Activated CD4-positive, alpha-beta memory T cell treated with anti-CD3 and anti-CD28 coated beads for 36 hours (primary cell): ENCODE data around the gene LRMDA. TPM values are rescaled to one million over a fixed set of nuclear protein-coding genes. Genes with fewer than 3 reads are reported as not detected.

Experiments
- CTCF ChIA-PET: fragments of 350-600 bp; sonication (Branson Sonifier 250); formaldehyde crosslinking; loops from one replicate; lab custom pipeline; 2021; ENCODE audit warnings: antibody characterized with exemption, inconsistent platforms; lab: Charles Lee
- POLR2A ChIA-PET: fragments of 350-600 bp; sonication (Branson Sonifier 250); formaldehyde crosslinking; loops from one replicate; lab custom pipeline; 2021; ENCODE audit warnings: antibody characterized with exemption; lab: Charles Lee
- DNase-seq: peaks from one replicate; pipeline ENCODE4 v3.0.0-alpha.2; 2020
- H3K27ac Mint-ChIP-seq: one replicate; pipeline ENCODE4 v1.8.0; 2021; ENCODE audit warnings: mixed read lengths
- H3K27me3 Mint-ChIP-seq: one replicate; pipeline ENCODE4 v1.8.0; 2021; ENCODE audit warnings: mixed read lengths
- H3K36me3 Mint-ChIP-seq: one replicate; pipeline ENCODE4 v1.8.0; 2021; ENCODE audit warnings: mixed read lengths
- H3K4me1 Mint-ChIP-seq: one replicate; pipeline ENCODE4 v1.8.0; 2021; ENCODE audit warnings: low read depth, mixed read lengths
- H3K4me3 Mint-ChIP-seq: one replicate; pipeline ENCODE4 v1.8.0; 2021; ENCODE audit warnings: mild to moderate bottlenecking, mixed read lengths
- H3K9me3 Mint-ChIP-seq: one replicate; pipeline ENCODE4 v1.8.0; 2021; ENCODE audit warnings: mixed read lengths
- intact Hi-C: fragments of 100-400 bp; cut with micrococcal nuclease; formaldehyde crosslinking; loops from one replicate; pipeline ENCODE4 v1.15.1; 2023
- total RNA-seq, 2 experiments: library from RNA; stranded (reverse); gene quantifications; one replicate each; pipeline ENCODE4 v1.2.3, GENCODE V29; 2021

Gene LRMDA
- total RNA-seq, 2 experiments from 2014 or later, result not detected

DNA sequence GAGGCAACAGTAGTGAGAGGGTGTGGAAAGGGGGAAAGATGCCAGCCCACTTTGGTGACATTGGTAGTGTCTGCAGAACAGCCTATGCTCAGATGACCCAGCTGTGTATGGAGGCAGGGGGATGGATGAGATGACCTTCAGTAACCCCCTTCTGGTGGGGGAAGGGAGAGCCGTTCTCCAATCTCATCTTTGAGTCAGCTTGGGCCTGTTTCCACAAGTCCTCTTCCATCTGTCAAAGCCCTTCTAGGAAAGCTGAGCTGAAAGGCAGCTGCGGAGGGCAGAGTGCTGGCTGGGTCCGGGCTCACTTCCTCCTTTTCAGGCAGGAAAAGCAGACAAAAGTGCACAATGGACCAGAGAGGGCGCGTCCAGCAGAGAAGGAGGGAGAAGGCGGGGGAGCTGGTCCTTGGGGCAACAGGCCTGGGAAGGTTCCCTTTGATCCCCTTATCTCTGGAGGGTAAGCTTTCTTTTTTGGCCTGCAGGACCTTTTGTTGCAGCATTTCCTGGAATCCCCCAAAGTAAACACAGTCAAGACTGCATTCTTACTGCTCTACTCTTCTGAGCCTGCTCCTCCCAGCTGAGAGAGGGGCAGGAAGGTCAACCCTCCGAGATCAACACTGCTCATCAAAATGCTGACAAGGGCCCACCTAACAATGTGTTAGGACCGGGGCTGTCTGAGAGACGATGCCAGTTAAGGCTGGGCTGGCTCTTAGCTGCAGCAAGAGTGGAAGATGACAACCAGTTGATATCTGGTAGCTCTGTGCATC, 1.2 kb upstream of the LRMDA start:
- intact Hi-C loops, result no loop called here
- POLR2A ChIA-PET, result no interaction called here
- H3K36me3 Mint-ChIP-seq, result no peaks in the 10 kb centered on the region
- CTCF ChIA-PET, result interaction anchor here (1.0 kb wide), 1 partner anchor 35 kb away, joined by 3 read pairs; no protein-coding TSS in a partner anchor
- H3K27ac Mint-ChIP-seq, result no peak overlapping the region
- H3K4me1 Mint-ChIP-seq, result no peaks in the 10 kb centered on the region
- peaks cover 33% of the 10 kb centered on the region for H3K27me3 Mint-ChIP-seq
- DNase-seq, result no peak
- no peak overlapping the region for H3K4me3 Mint-ChIP-seq
- no peaks in the 10 kb centered on the region for H3K9me3 Mint-ChIP-seq

DNA sequence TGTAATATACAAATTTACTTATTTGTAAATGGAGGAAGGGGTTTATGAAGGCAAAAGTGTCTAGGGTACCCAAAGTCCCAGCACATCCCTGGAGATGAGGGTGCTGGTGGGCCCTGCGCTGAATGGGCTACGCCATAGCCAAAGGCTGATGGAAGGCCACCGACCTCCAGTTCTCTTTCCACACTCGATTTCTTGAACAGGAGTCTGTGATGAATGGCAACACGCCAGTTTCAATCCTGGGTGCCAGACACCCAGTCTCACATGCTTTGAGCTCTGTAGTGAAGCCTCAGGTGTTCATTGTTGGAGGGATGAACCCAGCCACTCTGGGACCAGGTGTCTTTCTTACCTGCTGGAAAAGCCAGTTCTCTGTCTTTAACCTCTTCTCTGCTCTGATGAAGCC, 752 bp downstream of the LRMDA start:
- CTCF ChIA-PET, result no interaction called here
- Mint-ChIP-seq H3K4me1 (no peaks in the 10 kb centered on the region), H3K4me3 (no peak overlapping the region), H3K9me3 (no peaks in the 10 kb centered on the region), H3K36me3 (no peaks in the 10 kb centered on the region), H3K27ac (no peak overlapping the region), H3K27me3 (peaks cover 35% of the 10 kb centered on the region)
- intact Hi-C loops, result no loop called here
- no peak for DNase-seq
- POLR2A ChIA-PET, result no interaction called here

DNA sequence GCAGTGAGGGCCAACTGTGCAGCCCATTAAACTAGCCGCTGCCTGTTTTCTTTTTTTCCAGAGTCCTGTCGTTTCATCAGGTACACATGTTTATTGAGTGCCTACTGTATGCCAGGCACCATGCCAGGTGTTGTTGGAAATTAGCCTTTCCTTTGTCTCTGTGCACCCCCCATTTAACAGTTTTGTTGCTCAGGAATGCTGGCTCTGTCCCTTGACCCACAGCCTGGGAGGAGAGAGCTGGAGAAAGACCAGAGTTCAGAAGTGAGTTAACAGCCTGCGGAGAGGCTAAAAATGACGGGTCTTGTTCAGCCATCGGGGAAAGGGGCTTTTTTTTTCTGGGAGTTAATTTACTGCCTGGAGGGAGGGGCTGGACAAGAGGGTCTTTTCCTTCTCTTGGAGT, 1.3 kb downstream of the LRMDA start:
- no peaks in the 10 kb centered on the region for H3K9me3 Mint-ChIP-seq

DNA sequence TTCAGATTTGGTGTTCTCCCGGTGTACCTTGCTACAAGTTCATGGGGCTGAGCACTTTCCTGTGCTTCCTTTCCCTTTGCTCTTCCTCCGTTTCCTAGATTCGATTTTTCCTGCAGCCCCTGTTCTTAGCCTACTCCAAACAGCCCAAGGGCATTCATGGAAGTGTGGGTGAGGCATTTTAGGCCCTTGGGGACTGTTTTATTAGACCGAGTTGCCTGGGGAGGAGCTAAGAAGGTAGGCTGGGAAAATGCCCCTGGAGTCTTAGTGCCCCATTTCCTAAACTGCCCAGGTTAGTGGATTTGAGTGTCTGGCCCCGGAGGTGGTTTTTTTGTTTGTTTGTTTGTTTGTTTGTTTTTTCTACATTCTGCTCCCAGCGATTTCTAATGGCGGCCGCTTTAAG, 1.8 kb downstream of the LRMDA start:
- ChIA-PET POLR2A (no interaction called here), CTCF (no interaction called here)
- intact Hi-C loops, result no loop called here
- H3K36me3 Mint-ChIP-seq, result no peaks in the 10 kb centered on the region
- no peak overlapping the region for H3K27ac Mint-ChIP-seq
- H3K4me1 Mint-ChIP-seq, result no peaks in the 10 kb centered on the region
- no peak for DNase-seq
- peaks cover 35% of the 10 kb centered on the region for H3K27me3 Mint-ChIP-seq
- H3K9me3 Mint-ChIP-seq, result no peaks in the 10 kb centered on the region
- no peak overlapping the region for H3K4me3 Mint-ChIP-seq

More for the DNA sequence above, 1.3 kb downstream of the LRMDA start:
- no peak for DNase-seq
- peaks cover 36% of the 10 kb centered on the region for H3K27me3 Mint-ChIP-seq
- ChIA-PET CTCF (no interaction called here), POLR2A (no interaction called here)
- H3K4me3 Mint-ChIP-seq, result no peak overlapping the region
- no peaks in the 10 kb centered on the region for H3K4me1 Mint-ChIP-seq
- intact Hi-C loops, result no loop called here
- H3K36me3 Mint-ChIP-seq, result no peaks in the 10 kb centered on the region
- H3K27ac Mint-ChIP-seq, result no peak overlapping the region

DNA sequence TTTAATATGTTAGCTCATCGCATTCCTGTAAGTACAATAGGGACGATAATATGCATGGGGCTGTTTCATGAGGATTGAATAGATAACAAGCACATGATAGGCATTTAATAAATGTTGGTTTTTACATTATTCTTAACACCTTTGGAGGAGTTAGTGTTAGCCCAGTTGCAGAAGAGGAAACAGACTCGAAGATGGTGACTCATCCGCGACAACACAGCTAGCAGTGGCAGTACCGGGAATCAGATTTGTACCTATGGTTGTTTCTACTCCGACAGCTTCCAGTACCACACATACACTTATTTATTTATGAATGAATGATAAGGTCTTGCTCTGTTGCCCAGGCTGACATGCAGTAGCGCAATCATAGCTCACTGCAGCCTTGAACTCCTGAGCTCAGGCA, 2.9 kb downstream of the LRMDA start:
- no peaks in the 10 kb centered on the region for H3K4me1 Mint-ChIP-seq
- no peak overlapping the region for H3K27ac Mint-ChIP-seq
- POLR2A ChIA-PET, result no interaction called here
- H3K4me3 Mint-ChIP-seq, result no peak overlapping the region
- intact Hi-C loops, result no loop called here
- H3K9me3 Mint-ChIP-seq, result no peaks in the 10 kb centered on the region
- H3K27me3 Mint-ChIP-seq, result peaks cover 33% of the 10 kb centered on the region
- CTCF ChIA-PET, result no interaction called here
- H3K36me3 Mint-ChIP-seq, result no peaks in the 10 kb centered on the region
- DNase-seq, result no peak

DNA sequence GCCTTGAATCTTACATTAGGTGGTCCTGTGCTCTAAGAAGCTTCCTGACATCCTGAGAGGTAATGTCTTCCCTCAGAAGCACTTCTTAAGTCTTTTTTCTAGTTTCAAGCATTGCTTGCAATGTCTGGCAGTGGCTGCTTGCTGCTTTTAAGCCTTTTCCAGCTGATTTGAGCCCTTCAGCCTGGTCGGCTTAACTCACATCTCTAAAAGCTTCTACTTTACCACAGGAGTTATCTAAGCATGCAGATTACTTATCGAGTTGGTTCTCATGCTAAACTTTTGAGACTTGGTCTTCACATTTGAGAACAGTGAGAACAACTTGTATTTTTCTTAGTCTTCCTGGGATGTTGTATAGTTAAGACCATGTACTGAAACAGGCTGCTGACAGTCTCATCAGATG, 3.9 kb downstream of the LRMDA start:
- Mint-ChIP-seq H3K4me3 (no peak overlapping the region), H3K4me1 (no peaks in the 10 kb centered on the region), H3K36me3 (no peaks in the 10 kb centered on the region), H3K27ac (no peak overlapping the region), H3K27me3 (peaks cover 28% of the 10 kb centered on the region), H3K9me3 (no peaks in the 10 kb centered on the region)
- POLR2A ChIA-PET, result no interaction called here
- CTCF ChIA-PET, result no interaction called here
- no peak for DNase-seq
- intact Hi-C loops, result no loop called here

DNA sequence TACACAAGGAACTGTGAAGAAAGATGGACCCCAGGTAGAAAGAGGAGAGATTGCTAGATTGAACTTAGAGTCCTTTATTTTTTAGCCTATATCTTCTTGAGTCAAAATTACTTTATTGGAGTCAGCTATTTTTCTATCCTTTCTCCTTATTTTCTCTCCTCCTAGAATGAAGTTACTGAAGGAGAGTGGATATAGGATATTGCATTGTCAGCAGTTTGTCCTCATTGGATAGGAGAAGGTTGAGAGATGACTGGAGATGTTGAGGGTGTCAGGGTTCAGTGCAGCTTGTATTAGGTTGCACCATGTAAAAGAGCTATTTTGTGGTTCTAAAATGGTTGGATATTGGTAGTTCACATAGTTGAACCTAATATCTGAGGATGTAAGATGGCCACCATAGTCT, 5.5 kb downstream of the LRMDA start:
- no peak for DNase-seq
- CTCF ChIA-PET, result no interaction called here
- POLR2A ChIA-PET, result no interaction called here
- H3K4me1 Mint-ChIP-seq, result no peaks in the 10 kb centered on the region
- no peak overlapping the region for H3K4me3 Mint-ChIP-seq
- peaks cover 22% of the 10 kb centered on the region for H3K27me3 Mint-ChIP-seq
- no peaks in the 10 kb centered on the region for H3K9me3 Mint-ChIP-seq
- intact Hi-C loops, result no loop called here
- H3K36me3 Mint-ChIP-seq, result no peaks in the 10 kb centered on the region
- H3K27ac Mint-ChIP-seq, result no peak overlapping the region

DNA sequence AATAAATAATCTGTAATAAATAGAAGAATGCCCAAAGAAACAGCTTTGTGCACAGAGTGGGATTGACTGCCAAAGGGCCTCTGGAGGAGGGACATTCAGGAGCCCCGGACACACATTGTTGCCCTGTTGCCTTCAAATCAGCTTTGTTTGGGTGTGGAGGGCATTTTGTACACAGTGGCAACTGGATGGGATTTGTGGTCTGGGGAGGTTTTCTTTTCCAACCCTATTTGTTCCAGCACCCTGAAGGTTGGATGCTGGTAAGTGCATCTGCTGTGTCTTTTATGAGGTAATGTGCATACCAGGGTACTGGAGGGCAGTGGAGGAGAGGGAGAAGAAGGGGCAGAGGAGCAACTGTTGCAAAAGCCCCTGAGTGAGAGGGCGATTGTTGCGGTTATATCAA, 6.3 kb downstream of the LRMDA start:
- ChIA-PET POLR2A (no interaction called here), CTCF (no interaction called here)
- intact Hi-C loops, result no loop called here
- Mint-ChIP-seq H3K27me3 (peaks cover 14% of the 10 kb centered on the region), H3K9me3 (peaks cover 5% of the 10 kb centered on the region), H3K27ac (no peak overlapping the region), H3K4me1 (no peaks in the 10 kb centered on the region), H3K4me3 (no peak overlapping the region), H3K36me3 (no peaks in the 10 kb centered on the region)
- DNase-seq, result no peak

DNA sequence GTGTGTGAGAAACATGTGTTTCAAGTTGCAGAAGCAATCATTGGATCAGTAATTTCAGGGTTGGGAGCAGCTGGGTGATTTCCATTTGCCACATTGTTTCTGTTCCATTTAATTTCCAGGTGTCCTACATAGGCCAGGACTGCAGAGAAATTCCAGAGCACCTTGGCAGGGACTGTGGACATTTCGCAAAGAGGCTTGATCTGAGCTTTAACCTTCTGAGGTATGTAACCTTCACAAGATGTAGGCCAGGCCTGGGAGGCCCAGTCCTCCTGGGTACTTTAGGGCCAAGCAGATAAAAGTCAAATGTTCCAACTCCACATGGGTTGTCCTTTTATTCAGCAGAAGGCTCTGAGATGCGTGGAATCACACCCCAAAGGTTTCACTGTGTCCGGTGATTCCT, 6.9 kb downstream of the LRMDA start:
- peaks cover 3% of the 10 kb centered on the region for H3K36me3 Mint-ChIP-seq
- H3K9me3 Mint-ChIP-seq, result peaks cover 10% of the 10 kb centered on the region
- peaks cover 11% of the 10 kb centered on the region for H3K27me3 Mint-ChIP-seq
- POLR2A ChIA-PET, result no interaction called here
- H3K4me1 Mint-ChIP-seq, result no peaks in the 10 kb centered on the region
- DNase-seq, result no peak
- H3K27ac Mint-ChIP-seq, result no peak overlapping the region
- intact Hi-C loops, result no loop called here
- no peak overlapping the region for H3K4me3 Mint-ChIP-seq
- CTCF ChIA-PET, result no interaction called here

DNA sequence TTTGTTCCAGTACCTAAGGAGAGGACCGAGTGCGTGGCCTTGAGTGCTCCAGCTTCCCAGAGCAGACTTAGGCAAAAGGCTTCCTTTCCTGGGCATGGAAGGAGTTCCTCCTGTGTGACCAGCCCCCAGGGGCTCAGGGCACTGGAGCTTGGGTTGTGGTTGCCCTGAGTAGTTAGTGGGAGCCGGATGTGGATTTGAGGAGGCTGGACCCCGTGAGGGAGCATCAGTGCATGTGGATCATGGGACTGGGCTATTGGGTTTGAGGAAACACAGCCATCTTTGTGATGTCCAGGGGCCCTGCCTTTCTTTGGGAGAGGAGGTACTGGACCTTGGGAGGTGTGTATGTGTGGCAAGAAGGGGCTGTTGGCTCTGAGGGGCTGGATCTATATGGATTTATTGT, 8.4 kb downstream of the LRMDA start:
- Mint-ChIP-seq H3K9me3 (peaks cover 21% of the 10 kb centered on the region), H3K36me3 (peaks cover 4% of the 10 kb centered on the region), H3K4me1 (no peaks in the 10 kb centered on the region), H3K4me3 (no peak overlapping the region), H3K27ac (no peak overlapping the region), H3K27me3 (peaks cover 5% of the 10 kb centered on the region)
- CTCF ChIA-PET, result no interaction called here
- intact Hi-C loops, result no loop called here
- DNase-seq, result no peak
- POLR2A ChIA-PET, result no interaction called here

DNA sequence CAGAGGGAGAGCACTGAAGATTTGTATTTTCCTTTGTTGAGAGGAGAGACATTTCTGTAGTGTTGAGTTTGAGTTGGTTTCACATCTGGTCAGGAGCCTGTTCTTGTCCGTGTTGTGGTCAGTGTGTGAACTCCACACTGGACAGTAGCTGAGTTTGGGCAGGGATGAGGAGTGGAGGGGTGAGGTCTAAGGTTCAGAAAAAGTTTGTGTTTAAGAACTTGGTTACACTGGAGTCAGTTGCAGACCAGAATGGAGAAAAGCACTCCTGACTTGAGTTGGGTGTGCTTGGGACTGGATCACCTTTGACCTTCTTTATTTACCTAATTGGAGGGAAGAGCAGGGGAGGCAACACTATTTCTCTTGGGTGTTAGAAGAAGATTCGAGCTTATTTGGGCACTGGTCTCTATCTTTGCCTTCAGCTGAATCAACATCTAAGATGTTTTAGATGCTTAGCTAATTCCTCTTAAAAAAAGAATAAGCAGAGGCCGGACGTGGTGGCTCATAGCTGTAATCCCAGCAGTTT, 8.9 kb downstream of the LRMDA start:
- H3K36me3 Mint-ChIP-seq, result peaks cover 4% of the 10 kb centered on the region
- ChIA-PET POLR2A (no interaction called here), CTCF (no interaction called here)
- peaks cover 21% of the 10 kb centered on the region for H3K9me3 Mint-ChIP-seq
- DNase-seq, result no peak
- no peak overlapping the region for H3K27ac Mint-ChIP-seq
- intact Hi-C loops, result no loop called here
- no peaks in the 10 kb centered on the region for H3K4me1 Mint-ChIP-seq
- H3K4me3 Mint-ChIP-seq, result no peak overlapping the region
- peaks cover 5% of the 10 kb centered on the region for H3K27me3 Mint-ChIP-seq

DNA sequence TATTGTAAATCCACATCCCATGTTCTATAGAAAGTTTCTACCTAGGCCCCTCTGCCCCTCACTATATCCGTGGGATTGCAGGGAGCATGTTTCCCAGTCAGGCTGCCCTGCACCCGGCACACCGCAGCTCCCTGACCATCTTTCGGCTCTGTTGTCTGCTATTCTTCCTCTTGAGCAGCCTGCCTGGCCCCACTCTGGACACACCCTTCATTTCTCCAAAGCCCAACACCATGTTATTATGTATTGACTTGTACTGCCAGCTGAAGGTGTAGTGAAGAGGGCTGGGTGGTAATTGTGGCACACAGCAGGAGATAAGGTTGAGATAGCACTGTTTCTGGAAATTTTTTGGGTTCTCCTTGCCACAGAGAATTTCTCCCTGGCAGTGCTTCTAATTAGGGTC, 9.8 kb downstream of the LRMDA start:
- DNase-seq, result no peak
- no peaks in the 10 kb centered on the region for H3K4me1 Mint-ChIP-seq
- intact Hi-C loops, result no loop called here
- CTCF ChIA-PET, result no interaction called here
- no peak overlapping the region for H3K4me3 Mint-ChIP-seq
- H3K27me3 Mint-ChIP-seq, result peaks cover 5% of the 10 kb centered on the region
- POLR2A ChIA-PET, result no interaction called here
- H3K27ac Mint-ChIP-seq, result no peak overlapping the region
- H3K9me3 Mint-ChIP-seq, result peaks cover 26% of the 10 kb centered on the region
- H3K36me3 Mint-ChIP-seq, result peaks cover 4% of the 10 kb centered on the region

DNA sequence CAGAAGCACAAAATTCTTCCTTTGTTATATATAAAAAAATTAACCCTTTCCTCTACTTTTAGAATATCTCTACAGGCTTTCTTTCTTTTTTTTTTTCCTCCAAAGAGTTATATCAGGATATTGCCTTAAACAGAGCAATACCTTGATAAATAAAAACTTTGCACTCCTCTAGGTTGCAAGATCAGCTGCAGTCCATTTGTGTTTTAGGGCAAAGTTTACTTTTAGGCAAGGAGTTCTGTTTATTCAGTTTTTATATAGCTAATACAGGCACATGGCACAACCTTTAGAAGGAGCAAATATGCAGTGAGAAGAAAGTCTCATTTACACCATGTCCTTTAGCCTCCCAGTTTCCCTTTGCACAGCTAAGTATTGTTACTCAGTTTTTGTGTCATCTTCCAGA, 10.3 kb downstream of the LRMDA start:
- intact Hi-C loops, result no loop called here
- DNase-seq, result no peak
- no peak overlapping the region for H3K27ac Mint-ChIP-seq
- H3K36me3 Mint-ChIP-seq, result peaks cover 4% of the 10 kb centered on the region
- H3K27me3 Mint-ChIP-seq, result peaks cover 7% of the 10 kb centered on the region
- CTCF ChIA-PET, result no interaction called here
- no peaks in the 10 kb centered on the region for H3K4me1 Mint-ChIP-seq
- H3K9me3 Mint-ChIP-seq, result peaks cover 30% of the 10 kb centered on the region
- no peak overlapping the region for H3K4me3 Mint-ChIP-seq
- POLR2A ChIA-PET, result interaction anchor here (1.3 kb wide), 1 partner anchor 12 kb away, joined by 3 read pairs; no protein-coding TSS in a partner anchor
